ENCODE measurements around the gene MAFG.
"Not testable (repeated sequence)": the region's sequence is repeated elsewhere in the genome, so short reads cannot be mapped to it uniquely, and the experiment has no call there.

MAFG gene

GRCh38 chr17:81923302-81924260, 4.0 kb downstream of the MAFG start:
- no peak for DNase-seq (ENCODE audit: low spot score)

- DNase-seq (ENCODE audit: low spot score) = no peak
Measured at GRCh38 chr17:81922566-81923301, 4.8 kb downstream of the MAFG start.

GRCh38 chr17:81921996-81922565, 5.5 kb downstream of the MAFG start:
- no peak for DNase-seq (ENCODE audit: low spot score)

GRCh38 chr17:81921537-81921862, 6.0 kb downstream of the MAFG start:
- DNase-seq (ENCODE audit: low spot score) = no peak

- no peak for DNase-seq (ENCODE audit: low spot score)
Measured at GRCh38 chr17:81920612-81921536, 6.7 kb downstream of the MAFG start.

GRCh38 chr17:81918832-81919545, 8.5 kb downstream of the MAFG start:
- no peak for DNase-seq (ENCODE audit: low spot score)

GRCh38 chr17:81918333-81918669, 9.2 kb downstream of the MAFG start:
- DNase-seq (ENCODE audit: low spot score) = not testable (repeated sequence)

GRCh38 chr17:81917565-81918332, 9.8 kb downstream of the MAFG start, which contains the start of gene SIRT7:
SIRT7 (minus strand) TSS chr17:81918176; CDS start chr17:81918131, 45 bp downstream.
- DNase-seq (ENCODE audit: low spot score) = peak; percentile 92

- DNase-seq (ENCODE audit: low spot score) = no peak
Measured at GRCh38 chr17:81916234-81917001, 11.1 kb downstream of the MAFG start.

GRCh38 chr17:81915331-81915730, 12.2 kb downstream of the MAFG start:
- DNase-seq (ENCODE audit: low spot score) = no peak

- DNase-seq (ENCODE audit: low spot score) = no peak
Measured at GRCh38 chr17:81914103-81914850, 13.3 kb downstream of the MAFG start.

- DNase-seq (ENCODE audit: low spot score) = no peak
Measured at GRCh38 chr17:81913394-81914102, 14.0 kb downstream of the MAFG start.

- no peak for DNase-seq (ENCODE audit: low spot score)
Measured at GRCh38 chr17:81912441-81913309, 14.9 kb downstream of the MAFG start.

- no peak for DNase-seq (ENCODE audit: low spot score)
Measured at GRCh38 chr17:81911969-81912368, 15.6 kb downstream of the MAFG start.

- peak; percentile 95 for DNase-seq (ENCODE audit: low spot score)
Measured at GRCh38 chr17:81911277-81911961, 16.1 kb downstream of the MAFG start, which contains the start of gene PCYT2. PCYT2 (minus strand) TSS chr17:81911399; CDS start chr17:81911355, 44 bp downstream.

GRCh38 chr17:81910840-81911276, 16.7 kb downstream of the MAFG start:
- no peak for DNase-seq (ENCODE audit: low spot score)

Data from CD4-positive, alpha-beta T cell treated with Interleukin-6 at 100 ng/mL for 8 hours (primary cell).